Body of pancreas (tissue), 4 donors: ENCODE results near the gene ETV5. TPM values are rescaled to one million over a fixed set of nuclear protein-coding genes. Genes with fewer than 3 reads are reported as not detected.

ENCODE experiments used
- ATAC-seq: fragments of 150-250 bp; one replicate; pipeline ENCODE4 v1.9.1; 2016
- DNase-seq, 4 donors: peaks; one replicate each; pipeline ENCODE4 v3.0.0-alpha.2; 2019
- H3K27ac ChIP-seq, 4 donors: fragments of 200-600 bp; sonication (generic); 1 replicate in 3 of 4; 2 replicates in 1 of 4; pipeline versions ENCODE4 v1.5.1 to v1.6.1; 2016 to 2019; ENCODE audit warnings: mild to moderate bottlenecking in 1 of 4, mixed read lengths in 1 of 4, moderate library complexity in 1 of 4
- H3K27me3 ChIP-seq, 2 donors: fragments of 200-600 bp; sonication (generic); one replicate each; pipeline ENCODE4 v1.6.0; 2016; ENCODE audit warnings: mild to moderate bottlenecking in 1 of 2
- H3K36me3 ChIP-seq, 2 donors: fragments of 200-600 bp; sonication (generic); replicated peaks in 1 of 2; 2 replicates each; pipeline ENCODE4 v1.5.1; 2016; ENCODE audit warnings: low read depth in 2 of 2; ENCODE audit not compliant: insufficient read depth in 1 of 2
- H3K4me1 ChIP-seq: fragments of 200-600 bp; sonication (generic); one replicate; pipeline ENCODE4 v1.6.0; 2016
- H3K4me3 ChIP-seq, 2 donors: fragments of 200-600 bp; sonication (generic); 1 replicate in 1 of 2; 2 replicates in 1 of 2; pipeline ENCODE4 v1.5.1; 2016 to 2019
- H3K9me3 ChIP-seq, 3 donors: fragments of 200-600 bp; sonication (generic); 1 replicate in 2 of 3; 2 replicates in 1 of 3; pipeline ENCODE4 v1.5.1; 2016
- CTCF ChIP-seq, 7 experiments: fragments of 450-650 bp in 4 of 7; fragments of 200-600 bp in 3 of 7; sonication (generic) in 3 of 7; IDR thresholded peaks; one replicate each; pipeline ENCODE4 v1.5.1; 2016 to 2019; ENCODE audit warnings: antibody characterized with exemption in 7 of 7
- POLR2A ChIP-seq, 3 donors: fragments of 450-650 bp; IDR thresholded peaks; one replicate each; pipeline ENCODE4 v1.6.1; 2016; ENCODE audit warnings: antibody characterized with exemption in 3 of 3, mild to moderate bottlenecking in 2 of 3
- WGBS, 2 donors: methylation state at CpG; one replicate each; pipeline ENCODE4 v1.1.5; 2017; 5-methylcytosine and 5-hydroxymethylcytosine counted together
- intact Hi-C: fragments of 100-400 bp; cut with DNase I; formaldehyde crosslinking; loops from one replicate; pipeline ENCODE4 v1.15.1; 2023
- total RNA-seq, 2 donors: library from RNA; depleted of rRNA; stranded (reverse); fragments of >200 nt; gene quantifications; one replicate each; pipeline ENCODE4 v1.1.0, GENCODE V29; 2016

The ETV5 gene
- total RNA-seq, 2 donors from 2014 or later, result 14.5 to 39.2 TPM

GRCh38 chr3:186099178-186099577 lies 9.7 kb downstream of the ETV5 start:
- Histone ChIP-seq H3K4me3 (no peak overlapping the region), H3K27ac (peak overlapping the region in 3 of 4 donors; percentile 60 to 74 (median 62)), H3K27me3 (no peaks in the 10 kb centered on the region), H3K4me1 (peaks cover 50% of the 10 kb centered on the region), H3K36me3 (no peaks in the 10 kb centered on the region), H3K9me3 (no peaks in the 10 kb centered on the region)
- no peak for ATAC-seq
- intact Hi-C loops, result no loop called here
- WGBS, 2 donors, result 33 to 44% methylated on average over 5 of the region's 5 CpGs
- peak; percentile 57 to 87 (median 72) for DNase-seq
- TF ChIP-seq POLR2A (IDR thresholded peaks at IDR 0.05) (no peak), CTCF (IDR thresholded peaks at IDR 0.05) (no peak)

GRCh38 chr3:186098740-186099139 lies 10.1 kb downstream of the ETV5 start:
- no peak for ATAC-seq

DNA sequence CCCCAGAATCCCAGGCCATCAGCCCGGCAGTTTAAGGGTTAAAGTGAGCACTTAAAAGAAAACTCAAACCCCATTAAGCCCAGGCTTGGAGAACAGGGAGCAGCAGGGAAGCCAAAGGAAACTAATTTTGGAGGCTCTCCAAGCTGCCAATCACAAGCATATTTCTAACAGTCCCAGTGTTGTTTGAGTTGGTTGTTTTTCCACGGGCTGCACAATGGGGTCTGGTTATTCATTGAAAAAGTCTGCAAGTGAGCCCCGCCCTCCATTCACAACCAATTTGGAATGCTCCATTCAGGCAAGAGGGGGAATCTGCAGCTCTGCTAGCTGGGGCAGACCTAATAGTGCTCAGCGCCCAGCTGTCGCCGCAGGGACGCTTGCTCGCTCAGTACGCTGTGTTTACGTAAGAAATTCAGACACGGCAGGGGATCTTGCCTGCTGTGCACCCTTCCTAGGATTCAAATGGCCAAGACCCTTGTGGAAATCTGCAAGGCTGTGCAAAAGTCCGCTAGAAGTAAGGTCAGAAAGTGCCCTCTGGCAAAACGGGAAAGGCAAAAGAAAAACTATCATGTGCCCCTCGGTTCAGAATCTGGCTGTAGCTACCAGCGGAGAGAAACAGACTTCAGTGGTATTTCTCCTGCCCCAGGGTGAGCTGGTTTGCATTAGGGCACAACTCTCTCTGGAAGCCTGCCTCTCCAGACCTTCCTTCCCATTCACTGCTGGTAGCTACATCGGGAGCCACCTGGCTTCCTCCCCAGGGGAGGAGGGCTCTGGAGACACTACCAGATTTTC lies 11.0 kb downstream of the ETV5 start:
- ATAC-seq, result peak; percentile 94
- 0 to 1% methylated on average over 15 to 16 of the region's 16 CpGs for WGBS, 2 donors

More at GRCh38 chr3:186098740-186099139, 10.1 kb downstream of the ETV5 start:
- no peak for TF ChIP-seq POLR2A (IDR thresholded peaks at IDR 0.05)
- TF ChIP-seq CTCF (IDR thresholded peaks at IDR 0.05), result no peak
- Histone ChIP-seq H3K27me3 (no peaks in the 10 kb centered on the region), H3K9me3 (no peaks in the 10 kb centered on the region), H3K4me1 (peaks cover 47% of the 10 kb centered on the region), H3K27ac (peak overlapping the region in 3 of 4 donors; percentile 62 to 78 (median 74)), H3K4me3 (no peak overlapping the region), H3K36me3 (no peaks in the 10 kb centered on the region)
- WGBS, 2 donors, result 65 to 75% methylated on average over 3 of the region's 3 CpGs
- no peak for DNase-seq
- intact Hi-C loops, result no loop called here

DNA sequence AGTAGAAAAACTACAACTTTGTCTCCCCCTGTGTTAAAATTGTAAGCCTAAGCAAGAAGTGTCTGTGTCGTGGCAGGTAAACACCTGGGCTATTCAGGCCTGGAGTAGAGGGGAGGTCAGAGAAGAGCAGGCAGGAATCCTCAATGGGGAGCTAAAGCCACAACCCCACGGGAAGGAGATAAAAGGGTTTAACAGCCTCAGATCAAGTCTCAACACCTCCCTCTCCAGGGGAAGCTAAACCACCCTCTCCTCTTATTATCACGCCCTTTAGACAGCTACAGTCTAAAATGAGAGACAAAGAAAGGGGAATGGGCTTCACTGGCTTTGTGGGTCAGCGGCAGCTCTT lies 11.6 kb downstream of the ETV5 start:
- 26 to 29% methylated on average over 4 of the region's 4 CpGs for WGBS, 2 donors
- intact Hi-C loops, result no loop called here
- Histone ChIP-seq H3K4me3 (no peak overlapping the region), H3K36me3 (no peaks in the 10 kb centered on the region), H3K27ac (peak overlapping the region; percentile 51 to 78 (median 58)), H3K27me3 (no peaks in the 10 kb centered on the region), H3K9me3 (no peaks in the 10 kb centered on the region), H3K4me1 (peaks cover 44% of the 10 kb centered on the region)
- no peak for DNase-seq
- no peak for ATAC-seq
- TF ChIP-seq CTCF (IDR thresholded peaks at IDR 0.05) (no peak), POLR2A (IDR thresholded peaks at IDR 0.05) (no peak)

More for the DNA sequence above, 11.0 kb downstream of the ETV5 start:
- H3K4me1 ChIP-seq, result peaks cover 47% of the 10 kb centered on the region
- peak; percentile 86 to 96 (median 94) for DNase-seq
- intact Hi-C loops, result no loop called here
- TF ChIP-seq POLR2A (IDR thresholded peaks at IDR 0.05) (peak in 2 of 3 donors; percentile 49 to 51), CTCF (IDR thresholded peaks at IDR 0.05) (no peak)
- no peak overlapping the region for H3K4me3 ChIP-seq
- H3K36me3 ChIP-seq, result no peaks in the 10 kb centered on the region
- peak overlapping the region; percentile 62 to 78 (median 73) for H3K27ac ChIP-seq
- H3K9me3 ChIP-seq, result no peaks in the 10 kb centered on the region
- no peaks in the 10 kb centered on the region for H3K27me3 ChIP-seq

GRCh38 chr3:186096290-186096689 lies 12.6 kb downstream of the ETV5 start:
- Histone ChIP-seq H3K27ac (peak overlapping the region in 2 of 4 donors; percentile 60 to 62), H3K27me3 (no peaks in the 10 kb centered on the region), H3K4me3 (no peak overlapping the region), H3K9me3 (no peaks in the 10 kb centered on the region), H3K4me1 (peaks cover 48% of the 10 kb centered on the region), H3K36me3 (no peaks in the 10 kb centered on the region)
- TF ChIP-seq CTCF (IDR thresholded peaks at IDR 0.05), result no peak
- no peak for TF ChIP-seq POLR2A (IDR thresholded peaks at IDR 0.05)
- WGBS, 2 donors, result 87 to 100% methylated on average over 2 of the region's 2 CpGs
- DNase-seq (no peak), ATAC-seq (no peak)
- intact Hi-C loops, result no loop called here
